GM12891 (cell line): ENCODE results near the gene ANG.
"Not testable (repeated sequence)": the region's sequence is repeated elsewhere in the genome, so short reads cannot be mapped to it uniquely, and the experiment has no call there.

ENCODE experiments used
- DNase-seq: peaks from one replicate; pipeline ENCODE4 v3.0.0; 2011; ENCODE audit warnings: low spot score; ENCODE audit not compliant: insufficient read length
- FAIRE-seq: peaks from 2 replicates; lab custom pipeline; 2011; peaks lifted over from hg19 to GRCh38; lab: Jason Lieb, UNC
- PAX5 ChIP-seq: IDR thresholded peaks from 2 replicates; pipeline ENCODE4 v1.6.1; 2011; ENCODE audit warnings: low read length, moderate library complexity, mild to moderate bottlenecking; ENCODE audit not compliant: insufficient read depth, severe bottlenecking
- POLR2A ChIP-seq: IDR thresholded peaks from 2 replicates; pipeline ENCODE4 v1.6.1; 2011; ENCODE audit warnings: low read depth, low read length, control low read depth
- POLR2AphosphoS5 ChIP-seq: IDR thresholded peaks from 2 replicates; pipeline ENCODE4 v1.6.1; 2011; ENCODE audit warnings: low read depth, low read length, control low read depth
- POU2F2 ChIP-seq: IDR thresholded peaks from 2 replicates; pipeline ENCODE4 v1.6.1; 2011; ENCODE audit warnings: low read depth, mild to moderate bottlenecking, control low read depth, low read length, moderate library complexity
- SPI1 ChIP-seq: IDR thresholded peaks from 2 replicates; pipeline ENCODE4 v1.6.1; 2011; ENCODE audit warnings: low read depth, low read length, control low read depth
- TAF1 ChIP-seq: IDR thresholded peaks from 2 replicates; pipeline ENCODE4 v1.6.1; 2011; ENCODE audit warnings: low read depth, low read length, control low read depth

Gene ANG

DNA sequence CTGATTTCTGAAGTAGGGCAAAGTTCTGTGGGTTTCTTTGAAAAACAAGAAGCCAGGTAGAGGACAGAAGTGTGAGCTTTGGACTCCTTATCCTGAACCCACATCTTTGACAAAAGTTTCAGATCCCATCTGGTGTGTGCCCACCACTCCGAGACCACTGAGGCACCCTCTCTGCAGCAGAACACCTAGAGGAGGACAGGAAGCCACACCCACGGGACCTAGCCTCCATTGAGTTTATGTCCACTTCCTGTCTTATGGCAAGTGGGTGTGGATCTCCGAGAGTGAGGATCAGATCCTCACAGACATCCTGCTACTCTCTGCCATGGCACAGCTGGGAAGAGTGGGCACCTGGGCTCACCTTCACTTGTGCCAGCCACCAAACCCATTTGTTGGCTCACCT, 30.3 kb upstream of the ANG start:
- FAIRE-seq, result no peak
- TF ChIP-seq TAF1, result no peak
- no peak for TF ChIP-seq SPI1
- TF ChIP-seq PAX5, result no peak
- TF ChIP-seq POLR2A, result no peak
- TF ChIP-seq POU2F2, result no peak
- TF ChIP-seq POLR2AphosphoS5, result no peak
- no peak for DNase-seq

DNA sequence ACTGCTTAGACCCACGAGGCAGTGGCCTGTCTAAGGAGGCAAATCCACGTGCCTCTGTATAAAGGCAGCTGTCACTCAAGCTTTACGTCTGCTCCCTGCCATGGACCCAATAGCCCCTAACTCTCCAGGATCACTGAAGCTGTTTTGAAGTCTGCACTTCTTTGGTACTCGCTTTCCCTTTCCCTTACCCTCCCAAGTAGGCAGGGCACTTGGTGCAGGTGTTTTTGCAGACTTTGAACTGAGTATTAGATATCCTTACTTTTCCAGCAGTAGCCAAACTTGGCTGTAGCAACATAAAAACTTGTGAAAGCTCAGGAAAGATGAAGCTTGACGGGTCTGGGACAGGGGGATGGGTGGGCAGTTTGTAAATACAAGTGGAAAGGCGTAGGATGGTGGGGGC, 29.2 kb upstream of the ANG start:
- DNase-seq (no peak), FAIRE-seq (no peak)
- TF ChIP-seq POLR2A (no peak), PAX5 (no peak), POLR2AphosphoS5 (no peak), SPI1 (no peak)

DNA sequence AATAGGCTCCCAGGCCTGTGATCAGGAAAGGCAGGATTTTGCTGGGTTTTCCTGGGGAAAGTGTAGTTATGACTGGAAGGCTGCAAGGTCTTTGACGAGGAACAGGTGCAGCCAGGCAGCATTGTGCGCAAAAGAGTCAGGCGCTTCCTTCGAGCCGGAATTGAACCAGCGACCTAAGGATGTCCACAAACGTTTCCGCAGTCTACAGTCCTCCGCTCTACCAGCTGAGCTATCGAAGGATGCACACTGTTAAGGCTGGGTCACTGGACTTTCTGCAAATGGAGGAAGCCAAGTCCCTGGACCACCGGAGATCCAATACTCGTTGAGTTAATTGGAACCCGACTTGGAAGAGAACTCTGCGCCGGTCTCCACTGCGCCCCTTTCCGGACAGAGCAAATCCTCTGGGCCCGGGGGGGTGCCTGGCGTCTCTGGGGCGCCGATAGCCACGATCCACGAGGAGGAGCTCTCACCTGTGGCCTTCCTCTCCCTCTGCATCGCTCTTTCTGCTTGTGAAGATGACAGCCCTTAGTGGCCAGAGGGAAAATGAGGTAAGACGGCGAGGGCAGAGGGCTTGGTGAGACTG, 28.7 kb upstream of the ANG start:
- DNase-seq (no peak), FAIRE-seq (no peak)
- TF ChIP-seq POLR2A, result no peak
- TF ChIP-seq POU2F2, result no peak
- no peak for TF ChIP-seq TAF1
- no peak for TF ChIP-seq PAX5
- TF ChIP-seq POLR2AphosphoS5, result no peak
- TF ChIP-seq SPI1, result no peak

DNA sequence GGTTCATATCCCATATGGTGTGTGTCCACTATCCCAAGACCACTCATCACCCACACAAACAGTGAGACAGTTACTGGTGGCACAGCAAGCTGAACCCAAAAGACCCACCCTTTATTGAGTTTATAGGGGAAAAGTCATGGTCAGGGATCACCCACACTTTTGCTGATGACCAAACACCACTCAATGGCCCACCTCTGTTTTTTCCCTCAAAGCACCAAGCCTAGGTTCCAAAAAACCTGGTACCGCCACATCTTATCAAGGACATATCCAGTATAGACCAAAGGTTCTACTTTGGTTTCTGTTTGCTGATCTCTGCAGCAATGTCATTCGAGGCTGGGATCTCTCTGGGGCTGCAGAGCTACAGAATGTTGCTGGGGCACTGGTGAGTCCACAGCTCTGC, 27.4 kb upstream of the ANG start:
- TF ChIP-seq POLR2AphosphoS5 (no peak), TAF1 (no peak), POLR2A (no peak; the same call in 1 of the 2 replicates), POU2F2 (no peak), SPI1 (no peak), PAX5 (no peak)
- no peak for FAIRE-seq

DNA sequence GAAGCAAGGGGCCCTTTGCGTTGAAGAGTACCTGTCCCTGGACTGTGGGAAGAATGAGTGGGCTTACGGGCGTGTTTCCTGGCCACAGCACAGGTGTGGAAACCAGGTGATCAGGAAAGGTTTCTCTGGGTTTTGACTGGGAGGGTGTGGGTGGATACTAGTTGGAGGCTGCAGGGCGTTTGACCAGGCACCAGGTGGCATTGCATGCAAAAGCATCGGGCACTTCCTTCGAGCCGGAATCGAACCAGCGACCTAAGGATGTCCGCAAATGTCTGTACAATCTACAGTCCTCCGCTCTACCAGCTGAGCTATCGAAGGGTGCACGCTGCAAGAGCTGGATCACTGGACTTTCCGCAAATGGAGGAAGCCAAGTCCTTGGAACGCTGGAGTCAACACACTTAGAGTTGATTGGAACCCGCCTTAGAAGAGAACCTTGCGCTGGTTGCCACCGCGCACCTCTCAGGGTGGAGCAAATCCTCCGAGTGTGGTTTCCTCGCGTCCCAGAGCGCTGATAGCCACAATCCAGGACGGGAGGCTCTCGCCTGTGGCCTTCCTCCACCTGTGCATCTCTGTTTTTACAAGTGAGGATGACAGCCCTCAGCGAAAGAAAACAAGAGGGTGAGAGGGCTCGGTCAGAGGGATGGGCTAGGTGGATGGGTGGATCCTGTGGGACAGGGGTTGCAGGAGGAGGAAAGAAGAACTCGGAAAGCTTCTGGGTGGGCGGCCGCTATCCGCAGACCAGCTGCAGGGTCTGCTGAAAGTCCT, 25.4 kb upstream of the ANG start:
- DNase-seq (peak; percentile 52), FAIRE-seq (peak; percentile 96)
- TF ChIP-seq POLR2AphosphoS5 (no peak), POLR2A (no peak), PAX5 (peak; percentile 17), SPI1 (0 out of 2 replicates have a peak, but pooled peaks have one; percentile 24), POU2F2 (peak; percentile 19; the same call in 1 of the 2 replicates), TAF1 (no peak)

More for the DNA sequence above, 27.4 kb upstream of the ANG start:
- no peak for DNase-seq

DNA sequence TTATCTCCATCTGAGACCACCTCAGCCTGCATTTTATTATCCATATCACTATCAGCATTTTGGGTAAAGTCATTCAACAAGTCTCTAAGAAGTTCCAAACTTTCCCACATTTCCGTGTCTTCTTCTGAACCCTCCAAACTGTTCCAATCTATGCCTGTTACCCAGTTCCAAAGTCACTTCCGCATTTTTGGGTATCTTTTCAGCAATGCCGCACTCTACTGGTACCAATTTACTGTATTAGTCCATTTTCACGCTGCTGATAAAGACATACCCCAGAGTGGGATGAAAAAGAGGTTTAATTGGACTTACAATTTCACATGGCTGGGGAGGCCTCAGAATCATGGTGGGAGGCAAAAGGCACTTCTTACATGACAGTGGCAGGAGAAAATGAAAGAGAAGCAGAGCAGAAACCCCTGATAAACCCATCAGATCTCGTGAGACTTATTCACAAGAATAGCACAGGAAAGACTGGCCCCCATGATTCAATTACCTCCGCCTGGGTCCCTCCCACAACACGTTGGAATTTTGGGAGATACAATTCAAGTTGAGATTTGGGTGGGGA, 22.1 kb upstream of the ANG start:
- FAIRE-seq, DNase-seq: not testable (repeated sequence)
- TF ChIP-seq SPI1 (peak; percentile 78), TAF1 (peak; percentile 54; the same call in 1 of the 2 replicates), POLR2A (peak; percentile 69), POLR2AphosphoS5 (peak; percentile 74)

DNA sequence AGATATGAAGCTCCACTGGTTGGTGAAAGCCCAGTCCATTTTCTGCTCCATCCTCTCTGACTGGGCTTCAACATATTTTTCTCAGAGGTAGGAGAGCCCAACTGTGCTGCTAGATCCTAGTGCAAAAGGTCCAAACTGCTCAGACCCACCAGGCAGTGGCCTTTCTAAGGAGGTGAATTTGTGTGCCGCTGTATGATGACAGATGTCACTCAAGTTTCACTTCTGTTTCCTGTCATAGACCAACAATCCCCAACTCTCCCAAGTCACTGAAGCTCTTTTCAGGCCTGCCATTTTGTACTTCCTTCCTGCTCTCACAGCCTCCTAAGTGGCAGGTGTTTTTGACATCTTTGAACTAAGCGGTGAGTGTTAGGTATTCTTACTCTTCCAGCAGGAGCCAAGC, 20.6 kb upstream of the ANG start:
- DNase-seq (peak; percentile 42), FAIRE-seq (peak; percentile 86)
- TF ChIP-seq PAX5 (no peak), POLR2A (peak; percentile 14; the same call in 1 of the 2 replicates), SPI1 (peak; percentile 96), TAF1 (no peak), POU2F2 (no peak), POLR2AphosphoS5 (peak; percentile 29; the same call in 1 of the 2 replicates)

DNA sequence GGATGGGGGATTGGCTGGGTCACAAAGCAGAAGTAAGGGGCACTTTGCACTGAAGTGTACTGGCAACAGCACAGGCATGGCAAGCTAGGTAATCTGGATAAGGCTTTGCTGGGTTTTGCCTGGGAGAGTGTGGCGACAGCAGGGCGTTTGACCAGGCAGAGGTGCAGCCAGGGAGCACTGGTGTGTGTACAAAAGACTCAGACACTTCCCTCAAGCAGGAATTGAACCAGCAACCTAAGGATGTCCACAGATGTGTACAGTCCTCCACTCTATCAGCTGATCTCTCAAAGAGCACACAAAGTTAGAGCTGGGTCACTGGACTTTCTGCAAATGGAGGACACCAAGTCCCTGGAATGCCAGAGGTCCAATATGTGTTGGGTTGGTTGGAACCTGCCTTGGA, 19.6 kb upstream of the ANG start:
- FAIRE-seq (no peak), DNase-seq (no peak)

DNA sequence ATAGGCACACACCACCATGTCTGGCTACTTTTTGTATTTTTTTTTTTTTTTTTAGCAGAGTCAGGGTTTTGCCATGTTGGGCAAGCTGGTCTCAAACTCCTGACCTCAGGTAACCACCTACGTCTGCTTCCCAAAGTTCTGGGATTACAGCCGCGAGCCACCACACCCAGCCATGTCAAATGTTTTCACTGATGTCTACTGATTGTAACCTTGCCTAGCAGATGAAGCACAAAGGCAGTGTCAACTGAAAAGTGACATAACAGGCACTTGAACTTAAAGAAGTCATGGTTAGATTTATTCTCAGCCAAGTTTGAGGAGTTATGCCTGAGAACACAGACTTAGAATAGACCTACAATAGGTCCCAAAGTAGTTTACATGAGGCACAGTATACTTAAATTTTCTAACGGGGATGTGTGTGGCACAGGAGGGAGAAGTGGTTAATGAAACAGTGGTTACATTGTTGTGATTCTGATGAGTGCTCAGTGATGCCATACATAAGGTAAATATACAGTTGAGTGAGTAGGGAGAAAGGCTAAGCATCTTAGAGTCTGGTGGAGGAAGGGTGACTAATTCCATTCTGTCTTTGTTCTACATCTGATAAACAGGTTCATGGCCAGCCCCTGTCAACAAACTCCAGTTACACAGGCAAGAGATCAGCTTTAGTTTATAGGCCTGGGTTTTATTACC, 16.8 kb upstream of the ANG start:
- DNase-seq (no peak), FAIRE-seq (peak; percentile 47)
- no peak for TF ChIP-seq TAF1
- no peak for TF ChIP-seq POLR2AphosphoS5
- TF ChIP-seq POLR2A, result no peak
- TF ChIP-seq POU2F2, result no peak
- peak; percentile 16; the same call in 1 of the 2 replicates for TF ChIP-seq SPI1
- TF ChIP-seq PAX5, result no peak

More for the DNA sequence above, 19.6 kb upstream of the ANG start:
- TF ChIP-seq POU2F2, result no peak
- TF ChIP-seq PAX5, result no peak
- no peak for TF ChIP-seq POLR2AphosphoS5
- no peak for TF ChIP-seq POLR2A
- no peak for TF ChIP-seq TAF1
- no peak for TF ChIP-seq SPI1
